Fibroblast of peridontal ligament (primary cell): Measurements from ENCODE around the gene SMIM34.
"Not testable (repeated sequence)": the region's sequence is repeated elsewhere in the genome, so short reads cannot be mapped to it uniquely, and the experiment has no call there.

ENCODE experiments used
- DNase-seq: peaks from one replicate; pipeline ENCODE4 v3.0.0-alpha.2; 2010; ENCODE audit errors: extremely low read depth

SMIM34 gene

DNA sequence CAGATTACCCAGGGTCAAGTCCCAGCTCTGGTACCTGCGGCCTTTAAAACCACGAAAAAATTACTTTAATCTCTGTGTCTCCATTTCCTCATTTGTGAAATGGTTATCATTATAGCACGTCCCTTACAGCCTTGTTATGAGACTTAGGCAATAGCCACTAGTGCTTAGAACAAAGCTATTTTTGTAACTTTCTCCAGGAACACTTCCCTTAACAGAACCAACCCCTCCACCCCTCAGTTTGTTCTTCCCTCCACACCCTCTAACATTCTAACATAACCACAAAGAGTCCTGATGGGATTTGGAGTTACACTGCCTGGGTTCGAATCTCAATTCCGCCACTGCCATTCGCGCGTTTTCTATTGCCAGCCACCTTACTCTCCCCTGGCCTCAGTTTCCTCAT is 49.3 kb downstream of the SMIM34 start:
- not testable (repeated sequence) for DNase-seq

DNA sequence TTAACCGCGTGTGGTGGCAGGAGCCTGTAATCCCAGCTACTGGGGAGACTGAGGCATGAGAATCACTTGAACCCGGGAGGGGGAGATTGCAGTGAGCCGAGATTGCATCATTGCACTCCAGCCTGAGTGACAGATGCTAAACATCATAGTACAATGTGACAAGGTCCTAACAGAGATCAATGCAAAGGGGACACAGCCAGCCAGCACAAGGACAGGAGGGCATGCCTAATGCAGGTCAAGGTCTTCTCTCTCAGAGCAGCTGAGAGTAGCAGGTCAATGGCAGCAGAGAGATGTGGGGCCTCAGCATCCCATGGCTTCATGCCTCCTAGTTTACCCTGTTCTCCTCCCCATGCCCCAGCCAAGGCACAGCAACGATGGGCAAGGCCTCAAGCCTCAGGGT is 51.4 kb downstream of the SMIM34 start:
- DNase-seq = no peak

DNA sequence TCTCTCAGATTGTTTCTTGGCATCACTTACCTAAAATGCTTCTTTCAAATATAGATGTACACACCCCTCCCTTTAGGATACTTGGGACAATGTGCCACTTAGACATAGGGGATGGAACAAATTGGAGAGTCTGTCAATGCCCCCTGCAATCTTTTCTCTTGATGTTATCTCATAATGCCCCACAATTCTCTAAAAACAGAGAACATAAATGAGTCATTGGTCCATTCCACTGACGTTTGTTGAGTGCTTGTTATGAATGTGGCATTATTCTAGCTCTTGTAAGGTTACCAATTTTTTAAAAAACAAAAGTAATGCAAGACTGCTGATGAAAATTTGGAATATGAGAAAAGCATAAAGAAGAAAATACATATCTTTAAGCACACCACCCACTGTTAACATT is 54.0 kb downstream of the SMIM34 start:
- DNase-seq = no peak
